Measurements from ENCODE around the gene MAN1C1.

GRCh38 chr1:25785333-25786067 is 168.9 kb downstream of the MAN1C1 start:
- no peak for TF ChIP-seq CTCF (IDR thresholded peaks at IDR 0.05; ENCODE audit: borderline replicate concordance, extremely low read depth, low read length, poor library complexity, severe bottlenecking)
- TF ChIP-seq EZH2 (IDR thresholded peaks at IDR 0.05; ENCODE audit: borderline replicate concordance, low read depth, low read length, severe bottlenecking) = no peak
